ELR (cell line): ENCODE data around the gene FOXL3.
"Not testable (repeated sequence)": the region's sequence is repeated elsewhere in the genome, so short reads cannot be mapped to it uniquely, and the experiment has no call there.

Experiments used
- DNase-seq: peaks from one replicate; pipeline ENCODE4 v3.0.0-alpha.2; 2015; ENCODE audit warnings: low read depth

FOXL3 gene

GRCh38 chr7:289209-289755, 688 bp upstream of the FOXL3 start:
- DNase-seq, result no peak

- DNase-seq, result no peak
These were observed 793 bp downstream of the FOXL3 start for GRCh38 chr7:290554-291372.

GRCh38 chr7:291373-292092, 1.6 kb downstream of the FOXL3 start:
- no peak for DNase-seq

- no peak for DNase-seq
These were observed 2.3 kb downstream of the FOXL3 start for GRCh38 chr7:292226-292625.

GRCh38 chr7:292826-293225, 2.9 kb downstream of the FOXL3 start:
- DNase-seq, result no peak

GRCh38 chr7:293681-294439, 3.9 kb downstream of the FOXL3 start:
- no peak for DNase-seq

GRCh38 chr7:294440-295154, 4.6 kb downstream of the FOXL3 start:
- DNase-seq, result no peak

GRCh38 chr7:295155-296154, 5.5 kb downstream of the FOXL3 start:
- no peak for DNase-seq

GRCh38 chr7:296373-296945, 6.5 kb downstream of the FOXL3 start:
- no peak for DNase-seq

- DNase-seq, result not testable (repeated sequence)
These were observed 7.2 kb downstream of the FOXL3 start for GRCh38 chr7:297141-297540.

- DNase-seq, result no peak
These were observed 7.8 kb downstream of the FOXL3 start for GRCh38 chr7:297611-298374.

GRCh38 chr7:298375-298702, 8.4 kb downstream of the FOXL3 start:
- DNase-seq, result no peak

- DNase-seq, result no peak
These were observed 8.8 kb downstream of the FOXL3 start for GRCh38 chr7:298743-299142.

- DNase-seq, result no peak
These were observed 9.2 kb downstream of the FOXL3 start for GRCh38 chr7:299169-299568.

GRCh38 chr7:299628-300027, 9.7 kb downstream of the FOXL3 start:
- DNase-seq, result no peak

- no peak for DNase-seq
These were observed 10.1 kb downstream of the FOXL3 start for GRCh38 chr7:300048-300447.

GRCh38 chr7:300546-301290, 10.7 kb downstream of the FOXL3 start:
- no peak for DNase-seq

- DNase-seq, result no peak
These were observed 11.5 kb downstream of the FOXL3 start for GRCh38 chr7:301291-302053.
